Measurements from ENCODE around the gene NCSTN. TPM values are rescaled to one million over a fixed set of nuclear protein-coding genes. Genes with fewer than 3 reads are reported as not detected.
"Not testable (repeated sequence)": the region's sequence is repeated elsewhere in the genome, so short reads cannot be mapped to it uniquely, and the experiment has no call there.

The NCSTN gene
- total and polyA plus RNA-seq, 12 donors: 48.3 to 113 (median 87.0) TPM

GRCh38 chr1:160376525-160377131, 33.4 kb downstream of the NCSTN start:
- Histone ChIP-seq H3K36me3 (replicated peaks in 1 of 2) (no peaks in the 10 kb centered on the region), H3K4me3 (no peak overlapping the region), H3K27ac (no peak overlapping the region), H3K9me3 (replicated peaks in 1 of 3) (no peaks in the 10 kb centered on the region), H3K4me1 (replicated peaks in 1 of 2) (peaks cover 0 to 8% of the 10 kb centered on the region in 2 donors), H3K27me3 (peaks cover 10% of the 10 kb centered on the region)
- peak in 6 of 7 donors; percentile 18 to 59 (median 36) for DNase-seq
- intact Hi-C loops (cut with DNase I): loop anchor here (10.0 kb wide), 1 partner anchor 182 kb away; the partner anchor contains the start of gene CASQ1 (in 2 of the 2)
- 6 to 14% (median 14%) methylated on average over 5 of the region's 5 CpGs for WGBS, 4 donors
- TF ChIP-seq CTCF (IDR thresholded peaks at IDR 0.05): peak; percentile 80 to 98 (median 91)
- TF ChIP-seq POLR2A (IDR thresholded peaks at IDR 0.05): no peak

GRCh38 chr1:160377585-160378206, 34.5 kb downstream of the NCSTN start:
- 61 to 75% (median 72%) methylated on average over 7 of the region's 7 CpGs for WGBS, 4 donors
- intact Hi-C loops (cut with DNase I): loop anchor here (10.0 kb wide), 1 partner anchor 183 kb away; the partner anchor contains the start of gene CASQ1 (in 2 of the 2)
- no peak overlapping the region for H3K4me3 ChIP-seq
- no peaks in the 10 kb centered on the region for H3K27me3 ChIP-seq
- H3K27ac ChIP-seq: no peak overlapping the region
- no peaks in the 10 kb centered on the region for H3K9me3 ChIP-seq (replicated peaks in 1 of 3)
- peak in 1 of 7 donors; percentile 29 for DNase-seq
- peaks cover 0 to 8% of the 10 kb centered on the region in 2 donors for H3K4me1 ChIP-seq (replicated peaks in 1 of 2)
- H3K36me3 ChIP-seq (replicated peaks in 1 of 2): no peaks in the 10 kb centered on the region
- TF ChIP-seq POLR2A (IDR thresholded peaks at IDR 0.05): no peak
- TF ChIP-seq CTCF (IDR thresholded peaks at IDR 0.05): no peak

- H3K27me3 ChIP-seq; DNase-seq; intact Hi-C loops (cut with DNase I); H3K4me1 ChIP-seq (replicated peaks in 1 of 2); H3K27ac ChIP-seq; H3K4me3 ChIP-seq; H3K9me3 ChIP-seq (replicated peaks in 1 of 3); H3K36me3 ChIP-seq (replicated peaks in 1 of 2): not testable (repeated sequence)
- 94 to 99% (median 98%) methylated on average over 2 of the region's 2 CpGs for WGBS, 4 donors
Observed at GRCh38 chr1:160384812-160385211, 41.6 kb downstream of the NCSTN start.

- H3K27me3 ChIP-seq; DNase-seq; intact Hi-C loops (cut with DNase I); H3K4me1 ChIP-seq (replicated peaks in 1 of 2); H3K9me3 ChIP-seq (replicated peaks in 1 of 3); H3K36me3 ChIP-seq (replicated peaks in 1 of 2); H3K4me3 ChIP-seq; H3K27ac ChIP-seq: not testable (repeated sequence)
- 38 to 69% (median 66%) methylated on average over 3 to 4 of the region's 4 CpGs for WGBS, 4 donors
Observed at GRCh38 chr1:160388406-160388805, 45.2 kb downstream of the NCSTN start.

- H3K36me3 ChIP-seq (replicated peaks in 1 of 2): no peaks in the 10 kb centered on the region
- H3K27me3 ChIP-seq: peaks cover 3% of the 10 kb centered on the region
- no peak overlapping the region for H3K4me3 ChIP-seq
- no peak overlapping the region for H3K27ac ChIP-seq
- H3K4me1 ChIP-seq (replicated peaks in 1 of 2): no peaks in the 10 kb centered on the region
- WGBS, 4 donors: 82 to 93% (median 86%) methylated on average over 8 of the region's 8 CpGs
- peak in 1 of 7 donors; percentile 5 for DNase-seq
- no peaks in the 10 kb centered on the region for H3K9me3 ChIP-seq (replicated peaks in 1 of 3)
- intact Hi-C loops (cut with DNase I): no loop called here
- TF ChIP-seq POLR2A (IDR thresholded peaks at IDR 0.05) (no peak), CTCF (IDR thresholded peaks at IDR 0.05) (no peak)
Observed at GRCh38 chr1:160394673-160395072, 51.5 kb downstream of the NCSTN start.
